PC-9 (cell line): ENCODE results near the gene ERMN.

ENCODE experiments used
- CTCF ChIP-seq: fragments of 200-600 bp; sonication (generic); conservative IDR thresholded peaks from 2 replicates; pipeline ENCODE4 v1.6.1; 2017; ENCODE audit warnings: mixed run types, antibody characterized with exemption, mild to moderate bottlenecking, moderate library complexity
- EZH2 ChIP-seq: fragments of 200-600 bp; sonication (generic); IDR thresholded peaks from 2 replicates; pipeline ENCODE4 v1.8.0; 2017; ENCODE audit warnings: antibody characterized with exemption, low read depth

GRCh38 chr2:157375384-157375783, 49.8 kb upstream of the ERMN start:
- TF ChIP-seq CTCF (no peak), EZH2 (no peak)
